Cardiac muscle cell (in vitro differentiated cells and primary cell): ENCODE measurements around the gene MIPOL1. TPM values are rescaled to one million over a fixed set of nuclear protein-coding genes. Genes with fewer than 3 reads are reported as not detected.
"Not testable (repeated sequence)": the region's sequence is repeated elsewhere in the genome, so short reads cannot be mapped to it uniquely, and the experiment has no call there.

ENCODE experiments used
- DNase-seq, 2 donors: peaks; one replicate each; pipeline versions ENCODE4 v3.0.0 to v3.0.0-alpha.2; 2010 to 2017; ENCODE audit warnings: low read depth in 1 of 2, low spot score in 1 of 2
- H3K27ac ChIP-seq: fragments of 200-600 bp; sonication (generic); 2 replicates; pipeline ENCODE4 v1.5.1; 2016
- H3K27me3 ChIP-seq: fragments of 200-600 bp; sonication (generic); 2 replicates; pipeline ENCODE4 v1.6.0; 2016; ENCODE audit warnings: control low read depth
- H3K36me3 ChIP-seq: fragments of 200-600 bp; sonication (generic); 2 replicates; pipeline ENCODE4 v1.5.1; 2016; ENCODE audit warnings: control low read depth
- H3K4me1 ChIP-seq: fragments of 200-600 bp; sonication (generic); 2 replicates; pipeline ENCODE4 v1.8.1; 2017; ENCODE audit warnings: low read depth, mild to moderate bottlenecking, mixed run types
- H3K4me3 ChIP-seq: fragments of 200-600 bp; sonication (generic); 2 replicates; pipeline ENCODE4 v1.5.1; 2016; ENCODE audit warnings: mild to moderate bottlenecking
- H3K9me3 ChIP-seq: fragments of 200-600 bp; sonication (generic); 2 replicates; pipeline ENCODE4 v1.5.1; 2017; ENCODE audit warnings: low read depth, mild to moderate bottlenecking, control low read depth
- CTCF ChIP-seq: IDR thresholded peaks from 2 replicates; pipeline ENCODE4 v1.5.1; 2012; ENCODE audit warnings: low read depth, mild to moderate bottlenecking, low read length
- polyA plus RNA-seq: library from polyadenylated mRNA; unstranded; fragments of >200 nt; fragmentation: Nextera tagmentation; extraction: Ambion mirVana; gene quantifications from 2 replicates; pipeline ENCODE4 v1.2.1, GENCODE V29; 2016
- total RNA-seq: library from RNA; depleted of rRNA; stranded (reverse); fragments of >200 nt; gene quantifications from 2 replicates; pipeline ENCODE4 v1.2.3, GENCODE V29; 2016

The MIPOL1 gene
- total and polyA plus RNA-seq, 2 experiments from 2014 or later, result 7.3 to 8.4 TPM

- H3K9me3 ChIP-seq, result no peaks in the 10 kb centered on the region
- no peaks in the 10 kb centered on the region for H3K4me1 ChIP-seq
- DNase-seq, result no peak
- H3K36me3 ChIP-seq, result no peaks in the 10 kb centered on the region
- no peak overlapping the region for H3K4me3 ChIP-seq
- H3K27ac ChIP-seq, result no peak overlapping the region
- no peak for TF ChIP-seq CTCF
- H3K27me3 ChIP-seq, result no peaks in the 10 kb centered on the region
These were observed 113.5 kb downstream of the MIPOL1 start for GRCh38 chr14:37311252-37311651.

GRCh38 chr14:37318938-37319337 lies 121.2 kb downstream of the MIPOL1 start:
- no peaks in the 10 kb centered on the region for H3K36me3 ChIP-seq
- H3K27ac ChIP-seq, result no peak overlapping the region
- no peak for TF ChIP-seq CTCF
- no peak for DNase-seq
- H3K27me3 ChIP-seq, result no peaks in the 10 kb centered on the region
- no peak overlapping the region for H3K4me3 ChIP-seq
- no peaks in the 10 kb centered on the region for H3K4me1 ChIP-seq
- H3K9me3 ChIP-seq, result no peaks in the 10 kb centered on the region

GRCh38 chr14:37320106-37320505 lies 122.4 kb downstream of the MIPOL1 start:
- no peak overlapping the region for H3K27ac ChIP-seq
- no peaks in the 10 kb centered on the region for H3K4me1 ChIP-seq
- no peak for DNase-seq
- H3K9me3 ChIP-seq, result no peaks in the 10 kb centered on the region
- no peak for TF ChIP-seq CTCF
- H3K36me3 ChIP-seq, result no peaks in the 10 kb centered on the region
- H3K4me3 ChIP-seq, result no peak overlapping the region
- H3K27me3 ChIP-seq, result no peaks in the 10 kb centered on the region

- no peaks in the 10 kb centered on the region for H3K27me3 ChIP-seq
- no peaks in the 10 kb centered on the region for H3K36me3 ChIP-seq
- H3K4me3 ChIP-seq, result no peak overlapping the region
- H3K27ac ChIP-seq, result no peak overlapping the region
- no peaks in the 10 kb centered on the region for H3K4me1 ChIP-seq
- no peak for DNase-seq
- no peaks in the 10 kb centered on the region for H3K9me3 ChIP-seq
- TF ChIP-seq CTCF, result no peak
These were observed 127.6 kb downstream of the MIPOL1 start for GRCh38 chr14:37325332-37325731.

- TF ChIP-seq CTCF, result no peak
- Histone ChIP-seq H3K4me3 (no peak overlapping the region), H3K9me3 (no peaks in the 10 kb centered on the region), H3K27ac (no peak overlapping the region), H3K4me1 (no peaks in the 10 kb centered on the region), H3K36me3 (no peaks in the 10 kb centered on the region), H3K27me3 (no peaks in the 10 kb centered on the region)
- DNase-seq, result no peak
These were observed 128.7 kb downstream of the MIPOL1 start for GRCh38 chr14:37326434-37326833.

GRCh38 chr14:37327933-37328332 lies 130.2 kb downstream of the MIPOL1 start:
- H3K9me3 ChIP-seq, H3K4me1 ChIP-seq, H3K36me3 ChIP-seq, H3K27me3 ChIP-seq, DNase-seq, H3K27ac ChIP-seq, H3K4me3 ChIP-seq: not testable (repeated sequence)
